ENCODE measurements around the gene NUP155. TPM values are rescaled to one million over a fixed set of nuclear protein-coding genes. Genes with fewer than 3 reads are reported as not detected.
"Not testable (repeated sequence)": the region's sequence is repeated elsewhere in the genome, so short reads cannot be mapped to it uniquely, and the experiment has no call there.

NUP155 gene
- polyA plus RNA-seq, 1 donor = 34.9 TPM

DNA sequence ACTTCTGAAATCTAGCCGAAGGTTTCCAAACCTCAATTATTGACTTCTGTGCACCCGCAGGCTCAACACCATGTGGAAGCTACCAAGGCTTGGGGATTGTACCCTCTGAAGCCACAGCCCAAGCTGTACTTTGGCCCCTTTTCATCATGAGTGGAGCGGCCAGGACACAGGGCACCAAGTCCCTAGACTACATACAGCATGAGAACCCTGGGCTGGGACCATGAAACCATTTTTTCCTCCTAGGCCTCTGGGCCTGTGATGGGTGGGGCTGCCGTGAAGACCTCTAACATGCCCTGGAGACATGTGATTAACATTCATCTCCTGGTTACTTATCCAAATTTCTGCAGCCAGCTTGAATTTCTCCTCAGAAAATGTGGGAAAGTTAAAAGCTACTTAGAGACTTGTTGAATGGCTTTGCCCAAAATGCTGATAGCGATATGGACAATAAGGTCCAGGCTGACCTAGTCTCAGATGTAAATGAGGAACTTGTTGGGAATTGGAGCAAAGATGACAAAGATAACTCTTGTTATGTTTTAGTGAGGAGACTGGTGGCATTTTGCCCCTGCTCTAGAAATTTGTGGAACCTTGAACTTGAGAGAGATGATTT, 87.6 kb downstream of the NUP155 start:
- DNase-seq = no peak

DNA sequence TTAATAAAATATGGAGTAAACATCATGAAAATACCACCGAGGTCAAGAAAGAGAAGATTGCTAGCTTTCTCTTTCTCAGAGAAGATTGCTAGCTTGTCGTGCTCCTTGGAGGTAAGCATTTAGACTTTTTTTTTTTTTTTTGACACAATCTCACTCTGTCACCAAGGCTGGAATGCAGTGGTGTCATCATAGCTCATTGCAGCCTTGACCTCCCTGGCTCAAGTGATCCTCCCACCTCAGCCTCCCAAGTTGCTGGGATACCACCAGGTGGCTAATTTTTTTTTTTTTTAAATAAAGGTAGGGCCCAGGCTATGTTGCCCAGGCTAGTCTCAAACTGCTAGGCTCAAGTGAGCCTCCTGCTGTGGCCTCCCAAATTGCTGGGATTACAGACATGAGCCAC, 95.4 kb downstream of the NUP155 start:
- no peak for DNase-seq

DNA sequence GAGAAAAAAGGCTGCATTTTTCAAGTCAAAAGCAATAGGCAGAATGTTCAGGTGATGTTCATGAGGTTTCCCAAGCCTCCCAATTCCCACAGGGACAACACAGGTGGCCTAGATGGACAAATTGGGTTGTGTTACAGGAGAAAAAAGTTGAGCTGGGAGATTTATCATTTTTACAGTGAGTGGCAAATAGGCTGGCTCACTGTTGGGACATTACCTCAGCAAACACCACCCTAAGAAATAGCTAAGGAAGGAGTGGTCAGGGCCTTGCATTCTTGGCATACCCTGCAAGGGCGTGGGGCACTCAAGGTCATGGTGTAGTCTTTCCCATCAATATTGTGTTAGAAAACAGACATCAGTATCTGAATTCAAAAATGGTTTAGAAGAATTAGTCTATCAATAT, 98.4 kb downstream of the NUP155 start:
- no peak for DNase-seq

DNA sequence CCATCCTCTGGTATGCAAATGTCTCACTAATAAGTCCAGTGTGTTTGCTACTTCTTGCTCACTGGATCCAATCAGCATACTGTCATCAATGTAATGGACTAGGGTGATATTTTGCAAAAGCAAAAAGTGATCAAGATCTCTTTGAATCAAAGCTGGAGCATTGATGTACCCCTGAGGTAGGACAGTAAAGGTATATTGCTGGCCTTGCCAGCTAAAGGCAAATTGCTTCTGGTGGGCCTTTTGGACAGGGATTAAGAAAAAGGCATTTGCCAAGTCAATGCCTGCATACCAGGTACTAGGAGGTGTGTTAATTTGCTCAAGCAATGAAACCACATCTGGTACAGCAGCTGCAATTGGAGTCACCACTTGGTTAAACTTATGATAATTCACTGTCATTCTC, 102.8 kb downstream of the NUP155 start:
- not testable (repeated sequence) for DNase-seq

DNA sequence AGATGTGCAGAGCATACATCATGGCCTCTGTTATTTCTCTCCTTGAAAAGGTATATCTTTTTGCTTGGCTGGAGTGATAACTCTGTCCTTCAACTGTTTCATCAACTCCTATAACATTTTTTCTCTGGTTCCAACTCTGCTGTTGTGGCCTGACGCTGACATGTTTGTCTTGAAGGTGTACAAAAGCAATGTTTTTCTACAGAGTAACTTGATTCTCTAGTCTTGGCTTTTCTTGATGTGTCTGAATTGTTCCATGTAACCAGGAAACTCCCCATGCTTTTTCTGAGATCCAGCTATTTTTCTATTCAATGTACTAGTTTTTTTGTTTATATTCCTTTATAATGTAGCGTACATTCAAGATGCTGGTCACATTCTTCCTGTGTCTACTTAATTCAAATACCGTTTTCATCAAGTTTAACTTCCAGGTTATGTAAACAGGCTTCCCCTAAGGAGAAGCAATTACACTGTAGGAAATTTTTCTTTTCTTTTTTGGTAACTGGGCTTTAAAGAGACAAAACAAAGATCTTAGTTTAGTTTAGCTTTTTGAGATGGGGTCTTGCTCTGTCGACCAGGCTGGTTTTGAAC, 115.0 kb downstream of the NUP155 start:
- DNase-seq = no peak

DNA sequence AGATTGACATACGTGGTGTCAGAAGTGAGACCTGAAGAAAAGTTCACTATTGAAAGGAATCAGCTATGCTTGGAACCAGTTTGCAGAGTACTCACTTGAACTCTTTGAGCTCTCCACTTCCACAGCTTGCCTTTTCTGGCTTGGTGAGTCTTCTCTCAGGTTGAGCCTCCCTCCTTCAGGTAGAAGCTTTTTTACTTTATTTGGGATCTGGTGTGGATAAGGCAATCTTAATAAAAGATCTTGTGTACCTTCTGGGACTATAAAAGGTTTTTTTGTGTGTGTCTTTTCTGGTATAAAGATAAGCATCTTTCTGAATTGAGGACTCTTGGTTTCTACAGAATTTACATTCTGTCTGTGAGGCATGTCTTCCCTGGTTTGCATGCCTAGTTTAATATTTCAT, 116.3 kb downstream of the NUP155 start:
- no peak for DNase-seq

DNA sequence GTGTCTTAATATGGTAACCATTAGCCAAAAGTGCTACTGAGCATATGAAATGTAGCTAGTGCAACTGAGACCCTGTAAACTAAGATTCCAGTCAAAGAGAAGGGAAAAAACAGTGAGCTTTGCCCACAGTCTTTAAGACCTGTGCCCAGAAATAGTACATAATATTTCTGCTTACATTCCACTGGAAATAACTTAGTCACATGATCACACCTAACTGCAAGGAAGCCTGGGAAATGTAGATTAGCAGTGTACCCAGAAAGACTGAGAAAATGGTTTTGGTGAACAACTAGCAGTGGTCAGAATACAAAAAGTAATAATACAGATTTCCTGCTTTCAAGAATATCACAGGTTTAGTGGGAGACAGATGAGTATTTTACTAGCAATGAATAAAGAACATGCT, 119.2 kb downstream of the NUP155 start:
- DNase-seq = no peak

DNA sequence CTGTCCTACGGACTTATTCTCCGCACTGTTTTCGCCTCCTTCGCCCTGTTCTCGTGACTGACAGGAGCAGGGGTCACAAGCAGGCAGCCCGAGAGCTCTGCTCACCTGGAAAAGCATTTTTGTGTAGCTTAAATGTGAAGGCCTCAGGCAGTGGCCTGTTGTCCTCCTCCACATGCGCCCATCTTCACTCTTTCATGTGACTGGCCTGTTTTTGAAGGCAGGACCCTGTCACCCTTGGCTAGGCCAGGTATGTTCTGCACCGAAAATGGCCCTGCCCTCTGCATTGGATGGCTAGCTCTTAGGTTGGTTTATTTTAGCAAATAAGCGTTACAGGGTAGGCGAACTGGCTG, 121.1 kb downstream of the NUP155 start:
- no peak for DNase-seq

DNA sequence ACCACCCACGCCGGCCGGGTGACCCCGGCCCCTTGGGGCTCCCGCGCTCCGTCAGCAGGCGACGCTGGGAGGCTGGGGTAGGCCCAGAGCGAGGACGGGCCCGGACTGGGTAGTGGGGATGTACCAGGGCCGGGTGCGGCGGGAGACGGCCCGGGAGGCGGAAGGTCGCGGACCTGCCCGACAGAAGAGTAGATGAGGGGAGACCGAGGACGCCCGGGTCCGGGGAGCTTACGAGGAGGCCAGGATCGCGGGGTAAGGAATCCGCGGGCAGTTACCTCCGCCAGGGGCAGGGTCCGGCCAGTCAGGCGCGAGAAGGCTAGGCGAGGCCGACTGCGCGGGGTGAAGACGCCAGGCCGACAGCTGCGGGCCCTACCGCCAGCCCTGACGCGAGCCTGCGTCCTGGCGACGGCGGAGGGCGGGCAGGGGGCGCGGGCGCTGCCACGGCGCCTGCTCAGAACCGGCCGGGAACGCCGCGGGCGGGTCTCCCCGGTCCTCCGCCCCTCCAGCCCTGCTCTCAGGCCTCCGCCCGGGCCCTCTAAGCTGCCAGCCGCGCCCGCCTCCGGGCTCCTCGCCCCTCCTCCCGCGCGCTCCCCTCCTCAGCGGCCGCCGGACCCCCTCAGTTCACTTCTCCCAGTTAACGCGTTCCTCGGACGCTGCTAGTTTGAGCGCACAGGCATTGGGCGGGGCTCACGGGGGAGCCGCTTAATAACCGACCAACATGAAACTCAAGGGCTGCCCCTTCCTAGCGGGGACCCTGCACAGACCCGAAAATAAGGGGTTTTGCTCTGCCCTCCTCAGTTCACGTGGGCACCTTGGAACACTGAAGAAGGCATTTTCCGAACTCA, 121.7 kb downstream of the NUP155 start, which contains the start of gene CPLANE1:
CPLANE1 (minus strand) TSS at position 407 of the 845 bp plus-strand sequence. CDS start 1,678 bp downstream, outside the sequence.
- DNase-seq = peak; percentile 82

DNA sequence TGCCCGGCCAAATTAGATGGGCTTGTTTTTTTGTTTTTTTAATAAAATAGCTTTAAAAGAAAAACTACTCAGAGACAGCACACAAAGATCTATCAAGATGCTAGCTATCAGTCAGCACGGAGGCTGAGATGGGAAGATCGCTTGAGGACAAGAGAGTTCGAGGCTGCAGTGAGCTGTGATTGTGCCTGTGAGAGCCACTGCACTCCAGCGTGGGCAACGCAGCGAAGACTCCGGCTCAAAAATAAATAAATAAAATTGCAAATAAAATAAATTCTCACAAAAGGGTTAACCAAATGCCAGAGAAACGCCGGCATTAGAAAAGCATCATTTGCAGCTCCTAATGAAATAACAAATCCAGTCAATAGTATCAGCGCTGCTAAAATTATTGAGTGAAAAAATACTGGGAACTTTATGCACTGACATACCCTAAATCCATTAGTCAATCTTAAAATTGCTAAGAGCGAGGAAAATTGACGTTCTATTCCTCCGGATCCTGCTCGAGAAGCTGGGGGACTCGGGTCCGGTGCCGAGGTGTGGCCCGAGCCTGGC, 122.4 kb downstream of the NUP155 start:
- DNase-seq = no peak

DNA sequence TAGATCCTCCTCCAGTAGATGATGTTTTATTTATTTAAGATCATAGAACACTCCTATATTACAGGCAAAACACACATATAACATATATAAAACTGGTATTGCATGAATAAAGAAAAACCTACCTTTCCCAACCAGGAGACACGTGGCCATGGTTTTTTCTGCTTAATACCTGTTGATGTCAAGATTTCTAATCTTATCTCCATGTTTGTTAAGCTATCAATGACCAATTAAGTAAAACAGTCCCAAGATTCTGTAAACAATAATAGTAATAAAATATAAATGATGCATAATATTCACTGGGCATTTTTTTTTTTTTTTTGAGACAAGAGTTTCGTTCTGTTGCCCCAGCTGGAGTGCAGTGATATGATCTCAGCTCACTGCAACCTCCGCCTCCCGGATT, 123.4 kb downstream of the NUP155 start:
- no peak for DNase-seq

DNA sequence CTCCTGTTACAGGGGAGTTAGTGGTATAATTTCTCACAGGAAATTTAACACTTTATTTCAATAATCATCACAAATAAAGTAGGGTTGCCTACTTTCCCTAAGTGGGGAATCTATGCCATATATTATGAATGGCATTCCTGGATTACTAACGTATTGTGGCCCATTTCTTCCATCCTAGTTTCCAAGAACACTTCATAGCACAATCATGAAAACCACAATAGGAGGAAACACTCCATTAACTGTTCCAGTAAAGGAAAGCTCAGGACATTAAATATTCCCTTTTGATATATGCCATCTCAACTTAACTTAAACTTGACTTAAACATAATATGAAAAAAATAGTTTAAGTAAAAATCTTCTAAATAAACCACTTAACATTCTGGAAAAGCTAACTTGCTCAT, 123.9 kb downstream of the NUP155 start:
- no peak for DNase-seq

Other genes with a start within 250 kb of the NUP155 start
- gene CPLANE1, start 121.7 kb downstream of the NUP155 start, polyA plus RNA-seq (ENCODE audit: insufficient read length) = 44.2 TPM
- gene WDR70, start 8.2 kb upstream of the NUP155 start, polyA plus RNA-seq (ENCODE audit: insufficient read length) = 56.7 TPM

All from left kidney (tissue), 2 donors.